CD4-positive, alpha-beta T cell treated with Interleukin-15 for 1 hour (primary cell): Measurements from ENCODE around the gene SLC11A2.
"Not testable (repeated sequence)": the region's sequence is repeated elsewhere in the genome, so short reads cannot be mapped to it uniquely, and the experiment has no call there.

Experiments
- DNase-seq: peaks from one replicate; pipeline ENCODE4 v3.0.0-alpha.2; 2020

The SLC11A2 gene

GRCh38 chr12:50988871-50989270 is 37.3 kb downstream of the SLC11A2 start:
- no peak for DNase-seq

- DNase-seq, result no peak
Measured at GRCh38 chr12:50988051-50988450, 38.1 kb downstream of the SLC11A2 start.

GRCh38 chr12:50986966-50987737 is 39.0 kb downstream of the SLC11A2 start:
- peak; percentile 33 for DNase-seq

GRCh38 chr12:50985322-50985721 is 40.9 kb downstream of the SLC11A2 start:
- DNase-seq, result no peak

- DNase-seq, result no peak
Measured at GRCh38 chr12:50984586-50985298, 41.4 kb downstream of the SLC11A2 start.

- no peak for DNase-seq
Measured at GRCh38 chr12:50981319-50982239, 44.6 kb downstream of the SLC11A2 start.

GRCh38 chr12:50980545-50980944 is 45.6 kb downstream of the SLC11A2 start:
- DNase-seq, result no peak

- no peak for DNase-seq
Measured at GRCh38 chr12:50979369-50980052, 46.7 kb downstream of the SLC11A2 start.

- DNase-seq, result no peak
Measured at GRCh38 chr12:50971946-50972345, 54.2 kb downstream of the SLC11A2 start.

GRCh38 chr12:50964432-50964831 is 61.8 kb downstream of the SLC11A2 start:
- DNase-seq, result no peak

GRCh38 chr12:50961708-50962107 is 64.5 kb downstream of the SLC11A2 start:
- no peak for DNase-seq

- no peak for DNase-seq
Measured at GRCh38 chr12:50960130-50960529, 66.1 kb downstream of the SLC11A2 start.

- DNase-seq, result no peak
Measured at GRCh38 chr12:50955697-50956096, 70.5 kb downstream of the SLC11A2 start.

GRCh38 chr12:50955288-50955687 is 70.9 kb downstream of the SLC11A2 start:
- DNase-seq, result no peak

GRCh38 chr12:50954789-50955188 is 71.4 kb downstream of the SLC11A2 start:
- DNase-seq, result not testable (repeated sequence)

- no peak for DNase-seq
Measured at GRCh38 chr12:50953047-50953446, 73.1 kb downstream of the SLC11A2 start.

- DNase-seq, result no peak
Measured at GRCh38 chr12:50952510-50952909, 73.7 kb downstream of the SLC11A2 start, which contains the start of gene HIGD1C. Gene HIGD1C (plus strand): TSS chr12:50952544. CDS start chr12:50953999, 1,455 bp downstream.

GRCh38 chr12:50951112-50951511 is 75.1 kb downstream of the SLC11A2 start:
- no peak for DNase-seq

GRCh38 chr12:50949801-50950302 is 76.3 kb downstream of the SLC11A2 start:
- DNase-seq, result no peak

GRCh38 chr12:50948798-50949197 is 77.4 kb downstream of the SLC11A2 start:
- DNase-seq, result no peak

GRCh38 chr12:50947933-50948626 is 78.1 kb downstream of the SLC11A2 start:
- DNase-seq, result no peak

- DNase-seq, result no peak
Measured at GRCh38 chr12:50937653-50938052, 88.5 kb downstream of the SLC11A2 start.
